Upper lobe of left lung (tissue), 6 donors: Measurements from ENCODE around the gene PCSK6. TPM values are rescaled to one million over a fixed set of nuclear protein-coding genes. Genes with fewer than 3 reads are reported as not detected.

Experiments used
- ATAC-seq, 2 donors: fragments of 200-7000 bp; cut with Tn5 transposase; one replicate each; pipeline ENCODE4 v1.9.1; 2022; ENCODE audit warnings: mild to moderate bottlenecking in 2 of 2, moderate library complexity in 2 of 2; ENCODE audit not compliant: low FRiP score in 2 of 2
- DNase-seq, 2 donors: peaks; one replicate each; pipeline ENCODE4 v3.0.0-alpha.2; 2019 to 2020
- H3K27ac ChIP-seq, 4 donors: fragments of 200-600 bp; sonication (generic); one replicate each; pipeline ENCODE4 v1.5.1; 2016 to 2019
- H3K27me3 ChIP-seq, 4 donors: fragments of 200-600 bp; sonication (generic); one replicate each; pipeline ENCODE4 v1.5.1; 2017 to 2019
- H3K36me3 ChIP-seq, 4 donors: fragments of 200-600 bp; sonication (generic); one replicate each; pipeline ENCODE4 v1.5.1; 2016 to 2019
- H3K4me1 ChIP-seq, 4 donors: fragments of 200-600 bp; sonication (generic); one replicate each; pipeline ENCODE4 v1.5.1; 2018 to 2019
- H3K4me3 ChIP-seq, 4 donors: fragments of 200-600 bp; sonication (generic); one replicate each; pipeline ENCODE4 v1.5.1; 2017 to 2019; ENCODE audit warnings: mild to moderate bottlenecking in 2 of 4, moderate library complexity in 1 of 4
- H3K9me3 ChIP-seq, 4 donors: fragments of 200-600 bp; sonication (generic); one replicate each; pipeline ENCODE4 v1.5.1; 2018 to 2019
- EP300 ChIP-seq, 4 donors: sonication (generic); formaldehyde crosslinking; IDR thresholded peaks; one replicate each; pipeline ENCODE4 v1.5.1; 2017; ENCODE audit warnings: antibody characterized with exemption in 4 of 4, control low read depth in 2 of 4
- POLR2A ChIP-seq, 4 donors: fragments of 450-650 bp; IDR thresholded peaks; one replicate each; pipeline ENCODE4 v1.5.1; 2016 to 2017; ENCODE audit warnings: antibody characterized with exemption in 4 of 4, mild to moderate bottlenecking in 2 of 4
- POLR2AphosphoS5 ChIP-seq, 2 donors: sonication (generic); formaldehyde crosslinking; IDR thresholded peaks; one replicate each; pipeline ENCODE4 v1.5.1; 2017; ENCODE audit warnings: antibody characterized with exemption in 2 of 2
- WGBS, 2 donors: methylation state at CpG; one replicate each; pipeline ENCODE4 v1.1.5; 2017 to 2018; 5-methylcytosine and 5-hydroxymethylcytosine counted together
- total RNA-seq, 6 donors: library from RNA; depleted of rRNA in 4 of 6; stranded (reverse); fragments of >200 nt in 4 of 6; gene quantifications; one replicate each; pipeline versions ENCODE4 v1.1.0 to v1.2.1, GENCODE V29; 2016 to 2021
- TF ChIP-seq, protein P1 (sequence below), 6 experiments: fragments of 450-650 bp in 4 of 6; fragments of 200-600 bp in 2 of 6; sonication (generic) in 2 of 6; IDR thresholded peaks; one replicate each; pipeline ENCODE4 v1.5.1; 2016 to 2019; ENCODE audit warnings: antibody characterized with exemption in 6 of 6
- donor health status: DM: no; HTN: no; CAD: no; lungs with moderate emphysema.
- donor health status: DM: no; HTN: yes; CAD: no; lungs with severe emphysema.

PCSK6 gene
- total RNA-seq, 6 donors from 2014 or later: 3.1 to 24.4 (median 5.5) TPM

DNA sequence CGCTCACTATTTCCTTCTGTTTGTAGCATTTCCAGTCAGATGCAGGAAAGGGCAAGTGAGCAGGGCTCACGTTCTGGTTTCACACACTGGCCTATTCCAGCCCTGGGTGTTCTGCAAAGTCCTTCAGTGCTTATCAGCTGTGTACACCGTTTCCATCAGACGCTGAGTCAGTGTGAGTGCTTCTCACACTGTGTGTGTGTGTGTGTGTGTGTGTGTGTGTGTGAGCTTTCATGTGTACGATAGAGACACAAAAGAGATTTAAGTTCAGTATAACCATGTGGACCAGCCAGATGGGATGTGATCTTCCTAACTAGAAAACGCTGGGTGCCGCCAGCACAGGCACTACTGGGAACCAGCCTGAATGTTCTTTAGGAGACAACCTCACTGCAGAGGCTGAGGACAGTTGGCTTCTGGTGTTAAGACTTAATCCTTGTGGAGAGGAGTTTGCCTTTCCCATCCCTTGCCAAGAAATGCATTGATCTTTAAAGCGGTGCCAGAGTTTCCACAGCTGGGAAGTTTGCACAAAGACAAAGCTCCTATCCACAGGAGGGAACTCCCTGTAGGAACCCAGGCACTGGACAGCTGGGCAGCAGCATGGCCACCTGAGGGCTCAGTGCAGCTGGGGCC is 233.8 kb downstream of the PCSK6 start:
- peak in 1 of 2 donors; percentile 49 for ATAC-seq
- WGBS, 2 donors: 47 to 55% methylated on average over 8 of the region's 8 CpGs
- H3K27me3 ChIP-seq: no peaks in the 10 kb centered on the region
- H3K4me3 ChIP-seq: no peak overlapping the region
- no peaks in the 10 kb centered on the region for H3K9me3 ChIP-seq
- H3K4me1 ChIP-seq: peaks cover 3 to 12% (median 7%) of the 10 kb centered on the region in 4 donors
- H3K36me3 ChIP-seq: no peaks in the 10 kb centered on the region
- no peak overlapping the region for H3K27ac ChIP-seq
- TF ChIP-seq EP300 (IDR thresholded peaks at IDR 0.05) (no peak), POLR2AphosphoS5 (IDR thresholded peaks at IDR 0.05) (no peak), POLR2A (IDR thresholded peaks at IDR 0.05) (no peak)
- DNase-seq: no peak

DNA sequence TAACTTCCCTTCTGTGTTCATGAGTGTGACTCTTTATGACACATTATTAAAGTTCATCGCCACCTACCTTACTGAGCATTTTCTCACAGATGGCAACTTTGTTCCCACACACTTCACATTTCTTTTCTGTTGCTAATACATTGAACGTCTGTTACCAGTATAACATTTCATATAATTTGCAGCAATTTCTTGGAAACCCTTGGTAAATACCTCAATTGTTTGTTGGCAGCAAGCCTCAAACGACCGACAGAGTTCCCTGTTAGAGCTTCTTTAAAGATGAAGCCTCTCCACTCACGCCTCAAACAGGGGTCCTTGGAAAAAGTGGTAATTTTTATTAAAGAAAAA is 234.5 kb downstream of the PCSK6 start:
- H3K9me3 ChIP-seq: no peaks in the 10 kb centered on the region
- 54 to 65% methylated on average over 5 of the region's 5 CpGs for WGBS, 2 donors
- H3K27ac ChIP-seq: no peak overlapping the region
- TF ChIP-seq EP300 (IDR thresholded peaks at IDR 0.05) (no peak), POLR2A (IDR thresholded peaks at IDR 0.05) (no peak), POLR2AphosphoS5 (IDR thresholded peaks at IDR 0.05) (no peak)
- TF ChIP-seq, protein P1, sequence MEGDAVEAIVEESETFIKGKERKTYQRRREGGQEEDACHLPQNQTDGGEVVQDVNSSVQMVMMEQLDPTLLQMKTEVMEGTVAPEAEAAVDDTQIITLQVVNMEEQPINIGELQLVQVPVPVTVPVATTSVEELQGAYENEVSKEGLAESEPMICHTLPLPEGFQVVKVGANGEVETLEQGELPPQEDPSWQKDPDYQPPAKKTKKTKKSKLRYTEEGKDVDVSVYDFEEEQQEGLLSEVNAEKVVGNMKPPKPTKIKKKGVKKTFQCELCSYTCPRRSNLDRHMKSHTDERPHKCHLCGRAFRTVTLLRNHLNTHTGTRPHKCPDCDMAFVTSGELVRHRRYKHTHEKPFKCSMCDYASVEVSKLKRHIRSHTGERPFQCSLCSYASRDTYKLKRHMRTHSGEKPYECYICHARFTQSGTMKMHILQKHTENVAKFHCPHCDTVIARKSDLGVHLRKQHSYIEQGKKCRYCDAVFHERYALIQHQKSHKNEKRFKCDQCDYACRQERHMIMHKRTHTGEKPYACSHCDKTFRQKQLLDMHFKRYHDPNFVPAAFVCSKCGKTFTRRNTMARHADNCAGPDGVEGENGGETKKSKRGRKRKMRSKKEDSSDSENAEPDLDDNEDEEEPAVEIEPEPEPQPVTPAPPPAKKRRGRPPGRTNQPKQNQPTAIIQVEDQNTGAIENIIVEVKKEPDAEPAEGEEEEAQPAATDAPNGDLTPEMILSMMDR (IDR thresholded peaks at IDR 0.05): no peak
- no peak for DNase-seq
- no peak for ATAC-seq
- H3K4me3 ChIP-seq: no peak overlapping the region
- H3K27me3 ChIP-seq: no peaks in the 10 kb centered on the region
- H3K36me3 ChIP-seq: no peaks in the 10 kb centered on the region
- peaks cover 6 to 19% (median 14%) of the 10 kb centered on the region in 4 donors for H3K4me1 ChIP-seq

DNA sequence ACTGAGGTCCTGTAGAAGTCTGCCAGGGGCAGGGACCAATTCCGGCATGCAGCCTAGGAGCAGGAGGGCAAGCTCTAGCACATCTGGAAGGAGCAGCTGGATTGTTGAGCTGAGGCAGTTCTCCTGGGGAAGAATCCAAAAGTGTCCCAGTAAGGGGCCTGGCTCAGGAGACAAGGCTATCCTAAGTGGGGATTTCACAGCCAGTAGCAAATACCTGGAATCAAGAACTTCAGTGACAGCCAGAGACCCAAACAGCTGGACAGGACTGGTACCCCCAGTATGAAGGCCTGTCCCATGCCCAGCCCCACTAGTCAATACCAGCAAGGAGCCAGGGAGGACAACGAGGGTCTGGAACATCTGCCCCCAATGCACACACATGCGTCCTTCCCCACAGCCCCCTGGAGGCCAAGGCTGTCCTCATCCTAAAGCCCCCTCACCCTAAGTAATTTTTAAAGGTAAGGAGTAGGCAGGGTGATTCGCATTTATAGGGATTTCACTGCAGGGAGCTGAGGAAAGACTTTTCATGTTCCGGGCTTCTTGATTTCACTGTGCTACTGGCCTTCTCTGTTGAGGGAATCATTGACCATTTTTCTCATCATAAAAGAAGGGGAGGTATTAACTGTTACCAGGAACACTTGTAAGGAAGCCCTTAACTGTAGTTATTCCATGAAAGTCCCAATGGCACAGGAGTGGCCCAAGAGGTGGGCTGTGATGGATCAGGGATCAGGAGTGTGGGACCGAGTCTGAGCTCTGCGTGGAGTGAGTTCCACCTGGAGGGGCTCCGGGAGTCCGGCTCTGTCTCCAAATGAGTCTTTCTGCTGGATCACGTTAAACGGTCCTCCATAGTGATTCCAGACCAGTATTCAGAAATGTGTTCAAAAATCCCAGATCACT is 235.1 kb downstream of the PCSK6 start:
- H3K27me3 ChIP-seq: no peaks in the 10 kb centered on the region
- DNase-seq (no peak), ATAC-seq (no peak)
- peaks cover 12 to 25% (median 20%) of the 10 kb centered on the region in 4 donors for H3K4me1 ChIP-seq
- no peak overlapping the region for H3K4me3 ChIP-seq
- WGBS, 2 donors: 85 to 88% methylated on average over 11 of the region's 11 CpGs
- no peak for TF ChIP-seq EP300 (IDR thresholded peaks at IDR 0.05)
- H3K27ac ChIP-seq: no peak overlapping the region
- no peaks in the 10 kb centered on the region for H3K9me3 ChIP-seq
- no peaks in the 10 kb centered on the region for H3K36me3 ChIP-seq

Other genes starting within 250 kb of the PCSK6 start
- 10 to 100 TPM; 12.4 to 38.3 (median 23.7) TPM for gene CHSY1, start 237.7 kb downstream of the PCSK6 start, total RNA-seq
- 100 to 1,000 TPM in 2 of 6 donors, 10 to 100 TPM in 4; 48.2 to 106 (median 78.2) TPM for gene SELENOS, start 212.2 kb downstream of the PCSK6 start, total RNA-seq
- gene SNRPA1, start 194.5 kb downstream of the PCSK6 start, total RNA-seq: 10 to 100 TPM; 32.1 to 53.4 (median 40.2) TPM
- gene TM2D3, start 162.7 kb upstream of the PCSK6 start, total RNA-seq: 10 to 100 TPM; 14.0 to 60.2 (median 46.5) TPM
- 10 to 100 TPM in 5 of 6 donors, 1 to 10 TPM in 1; 8.7 to 45.1 (median 13.9) TPM for gene TARS3, start 234.8 kb upstream of the PCSK6 start, total RNA-seq